GM18508 (cell line): Measurements from ENCODE around the gene SYT1.
"Not testable (repeated sequence)": the region's sequence is repeated elsewhere in the genome, so short reads cannot be mapped to it uniquely, and the experiment has no call there.

ENCODE experiments used
- ATAC-seq: cut with Tn5 transposase; IDR thresholded peaks from one replicate; pipeline ENCODE4 v1.9.1; 2021; ENCODE audit warnings: moderate number of reproducible peaks; ENCODE audit not compliant: insufficient read depth, unreplicated experiment

Gene SYT1

DNA sequence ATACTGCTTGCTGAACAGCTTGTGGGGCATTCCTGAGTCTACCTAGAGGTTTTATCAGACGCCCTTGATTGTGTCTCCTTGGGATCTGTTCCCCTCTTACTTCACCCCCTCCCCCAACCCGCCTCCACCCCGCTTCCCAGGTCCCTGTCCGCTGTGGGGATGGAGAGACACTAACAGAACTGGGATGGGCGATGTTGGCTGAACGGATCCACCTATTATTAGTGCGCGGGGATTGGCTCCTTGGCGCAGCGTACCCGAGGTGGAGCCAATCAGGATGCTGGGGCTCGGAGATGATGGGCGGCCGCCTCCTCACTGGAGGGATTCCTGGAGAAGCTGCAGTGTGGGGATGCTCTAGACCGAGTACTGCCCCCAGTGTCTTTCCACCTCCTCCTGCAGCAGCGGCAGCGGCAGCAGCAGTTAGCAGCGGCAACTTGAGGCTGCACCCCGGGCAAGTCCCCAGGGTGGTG lies at the start of gene SYT1:
TSS of gene SYT1 (plus strand) at position 372 of the 467 bp plus-strand sequence.
- peak; percentile 27 for ATAC-seq

DNA sequence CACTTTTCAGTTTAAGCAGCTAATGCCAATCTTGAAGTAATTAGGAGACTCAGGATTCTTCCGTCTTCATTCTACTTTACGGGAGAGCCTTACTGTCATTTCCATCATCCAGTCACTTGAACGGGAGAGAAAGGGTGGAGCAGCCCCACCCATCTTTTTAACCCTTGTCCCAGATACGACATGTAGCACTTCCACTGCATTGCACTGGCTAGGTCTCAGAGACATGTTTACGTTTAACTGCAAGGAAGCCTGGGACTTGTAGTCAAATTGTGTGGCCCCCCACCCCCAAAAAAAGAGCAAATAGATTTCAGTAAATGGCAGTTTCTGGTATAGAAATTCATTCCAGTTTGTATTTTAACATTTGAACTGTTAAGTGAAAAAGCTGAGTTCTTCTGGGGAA lies 46.1 kb upstream of the SYT1 start:
- no peak for ATAC-seq

DNA sequence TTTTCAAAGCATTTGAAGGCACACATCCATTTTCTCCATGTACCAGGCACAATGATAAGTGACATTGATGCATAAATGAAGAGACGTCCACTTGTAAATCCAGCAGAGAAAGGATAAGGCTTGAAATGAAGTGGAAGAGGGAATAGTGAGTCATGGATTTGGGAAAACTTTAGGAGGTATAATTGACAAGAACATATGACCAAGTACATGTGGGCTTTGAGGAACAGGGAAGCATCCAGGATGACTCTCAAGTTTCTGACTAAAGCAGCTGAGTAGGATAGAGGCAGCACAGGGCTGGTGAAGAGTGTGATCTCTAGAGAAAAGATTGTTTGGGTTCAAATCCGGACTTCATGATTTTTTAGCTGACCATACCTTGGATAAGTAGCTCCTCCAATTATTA lies 43.6 kb upstream of the SYT1 start:
- ATAC-seq = no peak

DNA sequence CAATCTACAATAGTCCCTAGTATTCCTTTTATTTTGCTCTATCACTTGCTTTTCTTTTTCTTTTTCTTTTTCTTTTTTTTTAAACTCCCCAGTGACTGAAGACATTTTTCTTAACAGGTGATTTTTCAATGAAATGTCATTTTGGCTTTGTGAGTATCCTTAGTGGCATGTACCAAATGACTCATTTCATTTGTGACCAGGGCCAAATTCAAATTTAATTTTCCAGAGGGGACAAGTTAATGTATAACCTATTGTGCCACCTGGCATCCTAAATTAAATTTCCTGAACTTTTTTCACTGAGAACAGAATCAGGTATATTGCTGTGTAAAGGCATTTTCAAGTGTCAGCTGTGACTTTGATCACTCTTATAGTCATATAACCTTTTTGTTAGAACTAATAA lies 39.7 kb upstream of the SYT1 start:
- no peak for ATAC-seq

DNA sequence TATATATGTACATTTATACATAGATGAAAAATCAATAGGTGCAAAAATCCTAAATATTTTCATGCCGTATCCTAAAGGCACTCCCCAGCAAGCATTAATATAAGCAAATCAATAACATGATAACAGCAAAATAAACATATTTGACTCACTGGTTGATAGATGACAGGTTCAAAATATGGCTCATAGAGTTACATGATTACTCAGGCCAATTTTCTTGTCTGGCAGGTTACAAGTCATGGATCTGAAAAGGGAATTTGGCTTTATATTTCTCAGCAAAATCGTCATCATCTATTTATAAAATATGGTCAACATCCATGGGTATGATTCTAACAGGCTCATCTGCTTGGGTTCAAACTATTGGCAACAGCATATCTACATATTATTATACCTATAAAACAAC lies 34.9 kb upstream of the SYT1 start:
- no peak for ATAC-seq

DNA sequence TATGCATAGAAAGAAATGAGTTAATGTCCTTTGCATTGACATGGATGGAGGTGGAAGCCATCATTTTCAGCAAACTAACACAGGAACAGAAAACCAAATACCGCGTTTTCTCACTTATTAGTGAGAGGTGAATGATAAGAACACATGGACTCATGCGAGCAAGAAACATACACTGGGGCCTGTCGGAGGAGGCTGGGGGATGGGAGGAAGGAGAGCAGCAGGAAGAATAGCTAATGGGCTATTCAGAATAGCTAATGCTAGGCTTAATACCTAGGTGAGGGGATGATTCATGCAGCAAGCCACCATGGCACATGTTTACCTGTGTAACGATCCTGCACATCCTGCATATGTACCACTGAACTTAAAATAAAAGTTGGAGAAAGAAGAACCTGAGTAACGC lies 29.1 kb upstream of the SYT1 start:
- no peak for ATAC-seq

DNA sequence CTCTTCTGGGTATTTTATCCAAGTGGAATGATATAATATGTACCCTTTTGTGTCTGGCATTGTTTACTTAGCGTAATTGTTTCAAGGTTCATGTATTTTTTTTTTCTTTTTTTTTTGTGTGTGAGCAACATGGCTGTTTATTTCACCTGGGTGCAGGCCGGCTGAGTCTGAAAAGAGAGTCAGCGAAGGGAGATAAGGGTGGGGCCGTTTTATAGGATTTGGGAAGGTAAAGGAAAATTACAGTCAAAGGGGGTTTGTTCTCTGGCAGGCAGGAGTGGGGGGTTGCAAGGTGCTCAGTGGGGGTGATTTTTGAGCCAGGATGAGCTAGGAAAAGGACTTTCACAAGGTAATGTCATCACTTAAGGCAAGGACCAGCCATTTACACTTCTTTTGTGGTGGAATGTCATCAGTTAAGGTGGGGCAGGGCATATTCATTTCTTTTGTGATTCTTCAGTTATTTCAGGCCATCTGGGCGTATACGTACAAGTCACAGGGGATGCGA lies 24.0 kb upstream of the SYT1 start:
- not testable (repeated sequence) for ATAC-seq

DNA sequence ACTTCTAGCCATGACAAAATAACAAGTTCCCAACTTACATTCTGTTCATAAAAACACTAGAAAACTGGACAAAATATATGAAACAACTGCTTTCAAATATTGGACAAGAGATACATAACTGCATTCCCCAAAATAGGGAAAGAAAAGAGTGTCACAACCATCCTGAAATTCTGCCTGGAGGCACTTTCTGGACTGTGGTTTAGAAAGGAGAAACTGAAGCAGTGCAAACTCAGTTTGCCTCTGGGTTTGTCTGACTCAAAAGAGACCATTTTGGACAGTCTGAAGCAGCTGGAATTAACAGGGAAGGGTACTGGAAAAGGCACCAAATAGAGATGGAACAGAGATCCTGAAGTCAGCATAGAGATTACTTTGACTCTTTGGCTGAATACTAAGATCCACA lies 11.3 kb upstream of the SYT1 start:
- no peak for ATAC-seq

DNA sequence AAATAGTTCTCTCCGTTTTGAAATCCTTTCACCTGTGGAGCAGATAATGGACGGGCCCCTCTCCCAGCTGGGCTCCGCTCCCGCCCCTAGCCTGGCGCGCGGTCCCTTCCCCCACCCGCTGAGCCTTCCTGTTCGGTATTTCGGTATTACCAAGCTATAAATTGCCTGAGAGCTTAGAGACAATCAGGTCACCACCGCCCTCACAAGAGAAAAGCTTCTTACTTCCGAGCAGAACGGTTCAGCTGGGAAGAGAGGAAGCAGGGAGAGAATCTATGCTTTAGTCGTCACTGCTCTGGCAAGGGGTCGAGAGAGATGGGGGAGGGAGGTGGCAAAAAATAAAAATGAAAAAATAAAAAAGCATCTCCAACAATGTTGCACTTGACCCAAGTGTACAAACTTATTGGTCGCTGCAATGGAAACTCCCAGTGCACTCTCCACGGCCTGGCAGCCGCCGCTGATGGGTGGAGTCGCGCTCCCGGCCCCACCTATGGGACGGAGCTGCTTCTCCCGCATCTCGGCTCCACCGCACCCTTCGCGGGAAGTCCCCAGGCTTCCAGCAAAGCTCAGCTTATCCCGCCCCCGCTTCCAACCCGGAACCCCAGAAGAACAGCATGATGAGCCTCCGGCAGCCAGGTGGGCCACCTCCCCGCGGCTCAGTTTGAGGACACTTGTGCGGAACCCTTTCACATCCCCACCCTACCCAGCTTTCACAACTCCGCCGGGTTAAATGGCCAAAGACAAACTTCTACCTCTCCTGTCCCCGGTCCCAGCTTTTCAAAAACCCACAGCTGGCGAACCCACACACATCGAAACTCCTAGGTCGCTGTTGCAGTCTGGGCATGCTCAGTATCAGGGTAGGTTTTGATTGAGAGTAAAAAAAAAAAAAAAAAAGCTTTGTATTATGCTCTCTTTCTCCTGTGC lies 832 bp upstream of the SYT1 start:
- ATAC-seq = peak; percentile 51

DNA sequence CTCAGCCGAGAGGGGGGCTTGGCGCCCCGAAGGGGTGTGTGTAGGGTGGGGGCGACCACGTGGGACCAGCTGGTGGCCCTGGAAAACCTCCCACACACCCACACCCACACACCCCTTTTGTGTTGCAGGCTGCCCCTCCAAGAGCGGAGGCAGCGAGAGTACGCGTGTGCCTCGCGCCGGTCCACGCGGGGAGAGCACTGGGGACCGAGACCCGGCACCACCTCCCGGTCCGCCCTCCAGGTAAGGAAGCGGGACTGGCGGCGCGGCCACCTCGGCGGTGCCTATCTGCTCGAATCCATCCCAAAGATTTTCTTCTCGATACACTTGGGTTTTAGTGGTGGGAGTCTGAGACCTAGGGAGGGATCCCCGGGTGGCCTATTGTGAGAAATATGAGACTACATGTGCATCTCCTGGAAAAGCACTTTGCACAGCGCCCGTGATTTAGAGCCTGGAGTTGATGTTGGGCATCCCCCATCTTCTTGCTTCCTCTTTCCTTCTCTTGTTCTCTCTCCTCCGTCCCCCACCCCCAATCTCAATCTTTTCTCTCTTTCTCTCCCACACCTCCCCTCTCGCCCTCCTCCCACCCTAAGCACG lies 393 bp downstream of the SYT1 start:
- ATAC-seq = peak; percentile 11

DNA sequence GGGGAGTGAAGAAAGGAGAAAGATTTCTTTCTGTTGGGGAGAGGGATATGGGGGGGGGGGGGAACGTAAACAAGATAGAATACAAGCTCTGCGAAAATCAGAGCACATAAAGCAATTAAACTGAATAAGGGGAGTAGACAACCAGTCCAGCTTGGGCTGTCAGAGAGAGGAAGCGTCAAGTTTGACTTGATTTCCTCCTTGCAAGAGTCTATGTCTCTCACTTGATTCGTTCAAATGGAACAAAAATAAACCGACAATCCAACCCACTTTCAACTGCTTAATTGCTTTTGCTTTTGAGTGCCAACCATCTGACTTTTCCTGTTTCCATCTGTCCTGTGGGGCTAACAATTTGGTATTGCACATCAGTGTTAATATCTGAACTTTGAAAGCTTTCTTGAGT lies 942 bp downstream of the SYT1 start:
- no peak for ATAC-seq

DNA sequence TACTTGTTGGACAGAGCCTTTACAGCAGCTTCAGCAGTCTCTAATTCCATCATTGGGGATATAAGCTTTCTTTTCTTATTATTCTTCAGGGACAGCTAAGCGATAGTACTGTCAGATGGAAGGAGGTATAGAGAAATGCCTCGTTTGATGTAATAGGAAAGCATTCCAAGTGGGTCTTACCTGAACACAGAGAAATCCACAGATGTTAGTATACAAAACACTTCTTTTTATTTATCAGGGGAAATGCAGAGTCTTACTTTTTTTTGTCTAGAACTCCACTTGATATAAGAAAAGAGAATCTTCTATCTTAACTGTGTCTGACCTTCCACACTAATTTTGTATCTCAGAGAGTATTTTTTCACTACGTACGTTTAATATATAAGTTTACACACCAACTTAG lies 1.9 kb downstream of the SYT1 start:
- ATAC-seq = no peak

DNA sequence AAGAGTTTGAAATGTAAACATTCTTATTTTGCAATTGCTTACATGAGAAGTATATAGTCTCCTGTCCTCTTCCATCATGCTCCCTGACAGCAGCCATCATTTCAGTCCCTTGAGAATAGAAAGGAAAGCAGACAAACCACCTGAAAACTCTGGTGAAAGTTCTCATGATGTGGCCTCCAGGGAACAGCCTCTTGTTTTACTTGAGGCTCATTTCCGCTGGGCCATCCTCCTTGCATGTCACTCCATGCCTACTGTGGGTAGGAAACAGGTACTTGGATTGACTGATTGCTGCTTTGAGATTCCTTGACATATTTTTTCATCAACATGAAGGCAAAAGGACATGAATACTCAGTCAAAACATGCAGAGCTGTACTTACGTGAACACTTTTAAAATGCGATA lies 6.0 kb downstream of the SYT1 start:
- no peak for ATAC-seq

DNA sequence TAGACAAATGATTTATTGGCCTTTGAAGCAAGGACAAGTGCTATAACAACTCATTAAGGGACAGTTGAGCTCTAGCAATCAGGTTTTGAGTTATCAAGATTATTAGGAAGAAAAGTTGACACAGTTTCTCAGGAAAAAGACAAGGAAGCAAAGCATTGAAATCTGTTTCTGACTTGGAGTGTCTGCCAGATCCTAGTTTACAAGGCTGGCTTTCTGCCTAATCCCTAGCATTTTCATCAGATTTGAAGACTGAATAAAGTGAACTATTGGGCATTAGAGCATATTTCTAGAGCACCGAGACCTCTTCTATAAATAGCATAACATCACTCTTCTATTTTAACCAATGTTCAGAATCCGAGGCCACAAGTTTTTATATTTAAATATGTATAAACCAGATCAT lies 7.0 kb downstream of the SYT1 start:
- no peak for ATAC-seq

DNA sequence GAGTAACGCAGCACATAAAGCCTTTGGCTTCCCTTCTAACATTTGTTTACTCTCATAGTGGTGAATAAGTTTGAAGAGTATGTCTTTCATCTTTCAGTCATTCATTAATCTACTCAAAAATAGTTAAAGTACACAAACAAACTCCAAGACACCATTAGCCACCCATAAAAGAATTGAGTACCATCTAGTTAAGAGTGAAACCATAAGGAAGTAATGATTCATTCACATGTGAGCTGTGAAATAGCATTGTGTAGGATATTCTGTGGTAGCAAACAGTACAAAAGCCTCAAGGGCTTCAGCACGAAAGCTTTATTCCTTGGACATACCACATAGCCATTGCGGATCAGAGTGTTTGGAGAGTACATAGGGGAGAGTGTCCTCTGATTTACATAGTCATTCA lies 13.9 kb downstream of the SYT1 start:
- ATAC-seq = no peak

DNA sequence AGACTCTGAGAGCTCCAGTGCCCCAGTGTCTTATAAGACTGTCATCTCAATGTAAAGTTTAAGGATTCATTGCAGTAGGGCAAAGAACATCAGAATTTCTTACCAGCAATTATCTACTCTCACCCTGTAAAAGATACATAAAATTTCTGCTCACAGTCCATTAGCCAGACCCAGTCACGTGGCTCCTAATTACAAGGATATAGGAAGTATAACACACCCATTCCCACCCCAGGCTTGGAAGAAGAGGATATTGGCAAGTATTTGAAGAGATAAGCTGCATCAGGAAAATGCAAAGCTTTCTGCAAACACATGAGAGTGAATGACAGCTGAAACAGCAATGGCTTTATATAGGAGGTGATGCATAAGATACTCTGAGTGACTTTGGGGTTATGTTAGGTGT lies 14.3 kb downstream of the SYT1 start:
- no peak for ATAC-seq

DNA sequence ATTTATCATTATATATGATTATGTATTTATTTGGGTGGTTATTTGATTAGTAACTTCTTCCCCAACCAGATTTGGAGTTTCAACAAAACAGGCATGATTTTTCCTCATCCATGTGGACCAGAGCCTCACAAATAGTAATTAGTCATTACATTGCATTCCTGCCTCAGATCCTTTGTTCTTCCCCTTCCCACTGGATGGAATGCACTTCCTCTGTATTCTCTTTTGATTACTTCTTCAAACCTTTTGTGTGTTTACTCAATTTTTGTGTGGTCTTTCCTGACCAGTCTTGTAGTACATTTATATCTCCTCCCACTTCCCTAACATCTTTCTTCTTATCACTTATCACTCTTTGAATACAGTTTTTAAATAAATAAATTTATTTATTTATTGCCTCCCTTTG lies 15.5 kb downstream of the SYT1 start:
- no peak for ATAC-seq

DNA sequence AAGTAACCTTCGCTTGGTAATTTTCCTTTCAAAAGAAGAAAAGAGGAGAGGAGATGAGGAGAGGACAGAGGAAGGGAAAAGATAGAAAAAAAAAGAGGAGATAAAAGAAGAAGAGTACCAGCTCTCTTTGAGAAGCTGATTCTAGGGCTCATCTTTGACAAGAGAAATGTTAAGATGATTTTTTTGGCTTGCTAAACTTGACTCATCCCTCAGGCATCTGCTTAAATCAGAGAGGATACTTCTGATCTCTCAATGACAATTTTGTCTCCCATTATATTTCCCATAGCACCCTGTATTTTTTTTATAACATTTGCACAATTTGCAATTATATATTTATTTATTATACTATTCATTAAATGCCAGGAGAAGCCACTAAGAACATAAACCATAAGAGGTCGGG lies 17.1 kb downstream of the SYT1 start:
- ATAC-seq = no peak

DNA sequence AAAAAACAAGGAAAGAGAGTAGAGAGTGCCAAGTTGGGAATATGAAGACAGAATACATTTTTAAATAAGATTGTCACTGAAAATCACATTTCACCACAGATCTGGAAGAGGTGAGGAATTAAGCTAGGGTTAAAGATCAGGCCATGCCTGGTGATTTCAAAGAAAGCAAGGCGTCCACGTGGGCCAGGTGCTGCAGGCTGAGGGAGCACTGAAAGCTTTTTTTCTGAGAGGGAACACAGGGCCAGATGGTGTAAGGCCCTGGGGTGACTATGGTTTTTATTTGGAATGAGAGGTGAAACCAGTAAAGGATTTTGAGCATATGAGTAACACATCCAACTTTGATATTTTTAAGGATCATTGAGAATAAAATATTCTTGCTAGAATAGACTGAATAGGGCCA lies 20.9 kb downstream of the SYT1 start:
- ATAC-seq = no peak

DNA sequence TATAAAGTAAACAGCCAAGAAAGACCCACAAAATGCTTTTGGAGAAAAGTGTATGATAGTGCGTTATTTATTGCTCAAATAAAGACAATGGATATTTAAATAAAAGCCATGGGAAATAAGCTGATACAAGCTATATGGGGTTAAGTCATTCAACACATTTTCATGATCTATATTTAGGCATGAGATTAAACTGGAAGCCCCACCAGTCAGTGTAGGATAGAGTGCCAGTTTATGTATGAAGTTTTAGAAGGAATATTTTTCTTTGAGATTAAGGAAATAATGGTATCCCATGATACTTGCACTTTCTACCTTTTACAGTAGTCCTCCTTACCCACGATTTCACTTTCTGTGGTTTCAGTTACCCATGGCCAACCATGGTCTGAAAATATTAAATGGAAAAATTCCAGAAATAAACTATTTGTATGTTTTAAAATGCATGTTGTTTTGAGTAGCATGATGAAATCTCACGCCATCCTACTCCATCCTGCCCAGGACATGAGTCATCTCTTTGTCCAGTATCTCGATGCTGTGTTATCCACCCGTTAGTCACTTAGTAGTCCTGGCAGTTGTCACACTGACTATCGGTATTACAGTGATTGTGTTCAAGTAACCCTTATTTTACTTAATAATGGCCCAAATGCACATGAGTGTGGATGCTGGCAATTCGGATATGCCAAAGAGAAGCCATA lies 22.3 kb downstream of the SYT1 start:
- ATAC-seq = no peak

DNA sequence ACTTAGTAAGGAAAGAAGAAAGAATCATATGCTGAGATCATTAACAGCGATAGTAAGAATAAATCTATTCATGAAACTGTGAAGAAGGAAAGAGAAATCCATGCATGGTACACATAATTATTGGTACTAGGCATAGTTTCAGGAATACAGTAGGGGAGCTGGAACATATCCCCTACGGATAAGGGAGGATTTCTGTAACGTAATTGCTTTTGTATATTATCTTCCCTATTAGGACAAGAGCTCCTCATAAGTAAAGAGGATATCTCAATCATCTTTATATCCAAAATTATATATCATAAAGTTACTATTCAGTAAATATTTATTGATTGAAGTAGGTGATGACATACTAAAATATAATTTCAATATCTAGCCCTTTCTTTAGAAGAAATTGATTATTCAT lies 22.9 kb downstream of the SYT1 start:
- no peak for ATAC-seq
